T follicular helper cell (primary cell): Measurements from ENCODE around the gene OLFML2B.

ENCODE experiments used
- DNase-seq: peaks from one replicate; pipeline ENCODE4 v3.0.0-alpha.2; 2020; ENCODE audit warnings: low read depth

Gene OLFML2B

DNA sequence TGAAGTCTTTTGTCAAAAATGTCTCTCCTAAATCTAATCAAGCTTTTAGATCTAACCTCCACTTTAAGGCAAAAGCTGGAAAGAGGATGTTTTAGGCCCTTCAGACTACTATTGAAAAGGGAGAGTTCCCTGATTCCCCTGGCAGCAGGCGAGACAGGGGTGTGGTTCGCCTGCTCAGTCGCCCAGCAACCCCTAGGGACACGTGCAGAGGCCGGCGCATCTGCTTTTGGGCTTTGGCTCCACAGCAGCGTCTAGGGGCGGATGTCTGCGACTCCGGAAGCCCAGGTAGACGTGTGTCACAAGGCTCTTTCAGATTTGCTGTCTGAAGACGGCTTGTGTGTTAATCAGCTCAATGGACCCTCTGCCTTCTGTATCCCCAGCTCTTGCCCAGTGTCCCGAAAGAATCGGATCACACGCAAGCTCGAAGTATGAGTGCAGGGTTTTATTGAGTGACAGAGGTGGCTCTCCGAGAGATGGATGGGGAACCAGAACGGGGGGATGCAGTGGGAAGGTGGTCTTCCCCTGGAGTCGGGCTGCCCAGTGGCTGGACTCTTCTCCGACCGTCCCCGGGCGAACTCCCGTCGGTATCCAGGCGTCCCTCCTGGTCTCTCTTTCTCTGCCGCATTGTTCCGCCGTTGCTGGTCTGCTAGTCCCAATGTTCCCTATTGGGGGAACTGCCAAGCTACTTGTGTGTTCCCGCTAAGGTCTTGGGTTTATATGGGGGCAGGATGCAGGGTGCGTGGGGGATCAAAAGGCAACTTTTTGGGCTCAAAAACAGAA, 45.5 kb downstream of the OLFML2B start:
- DNase-seq = no peak

DNA sequence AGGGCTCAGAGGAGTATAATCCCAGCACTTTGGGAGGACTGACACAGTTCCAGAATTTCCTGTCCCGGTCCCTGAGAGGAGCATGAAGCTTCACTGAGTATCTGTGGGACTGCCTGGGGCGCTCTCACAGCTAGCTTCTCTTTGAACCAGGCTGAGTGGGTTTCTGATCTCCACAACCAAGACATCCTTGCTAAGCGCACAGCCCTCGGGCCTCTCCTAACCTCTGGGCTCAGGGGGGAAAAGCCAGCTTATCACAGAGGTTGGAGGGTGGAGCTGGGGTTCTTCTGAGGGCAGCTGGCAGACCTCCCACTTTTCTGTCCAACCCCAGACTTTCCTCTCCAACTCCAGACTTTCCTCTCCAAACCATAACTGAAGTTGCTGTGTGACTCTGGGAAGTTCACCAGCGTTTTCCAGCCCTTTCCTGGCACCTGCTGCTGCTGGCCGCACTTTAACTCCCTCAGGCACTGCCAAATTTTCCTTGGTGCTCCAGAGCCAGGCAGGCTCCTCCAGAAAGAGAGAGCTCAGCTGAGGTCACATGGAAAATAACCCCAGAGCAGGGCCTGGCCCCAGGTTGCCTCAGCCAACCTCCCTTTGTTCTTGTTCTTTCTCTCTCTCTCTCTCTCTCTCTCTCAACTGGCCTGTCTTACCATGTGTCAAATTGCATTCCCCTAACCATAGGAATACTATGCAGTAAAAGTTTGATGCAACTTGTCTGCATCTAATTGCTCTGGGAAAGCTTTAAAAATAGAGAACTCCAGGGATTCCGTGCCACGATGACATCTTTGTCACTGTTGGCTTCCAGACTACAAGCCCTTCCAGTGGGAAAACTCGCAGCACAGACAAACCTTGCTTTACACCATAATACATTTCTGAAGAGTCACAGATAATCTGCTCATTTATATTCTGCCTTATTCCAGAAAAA, 49.5 kb downstream of the OLFML2B start:
- no peak for DNase-seq

DNA sequence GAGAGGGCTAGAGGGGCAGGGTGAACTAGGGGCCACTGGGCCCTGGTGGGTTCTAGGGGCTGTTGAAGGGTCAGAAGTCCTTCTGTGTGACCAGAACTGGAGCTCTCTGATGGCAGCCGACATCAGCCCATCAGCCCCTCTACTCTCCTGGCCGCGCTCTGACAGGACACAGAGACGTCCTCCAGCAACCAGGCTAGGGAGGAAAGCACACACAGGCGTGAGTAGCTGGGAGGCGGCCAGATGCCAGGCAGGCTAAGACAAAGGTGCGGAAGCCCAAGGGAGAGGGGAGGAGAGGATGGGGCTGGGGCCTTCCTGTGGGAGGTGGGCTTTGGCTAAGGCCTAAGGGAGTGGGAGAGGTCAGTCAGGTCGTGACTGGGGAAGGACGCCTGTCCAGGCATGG, 50.8 kb downstream of the OLFML2B start:
- DNase-seq = no peak

DNA sequence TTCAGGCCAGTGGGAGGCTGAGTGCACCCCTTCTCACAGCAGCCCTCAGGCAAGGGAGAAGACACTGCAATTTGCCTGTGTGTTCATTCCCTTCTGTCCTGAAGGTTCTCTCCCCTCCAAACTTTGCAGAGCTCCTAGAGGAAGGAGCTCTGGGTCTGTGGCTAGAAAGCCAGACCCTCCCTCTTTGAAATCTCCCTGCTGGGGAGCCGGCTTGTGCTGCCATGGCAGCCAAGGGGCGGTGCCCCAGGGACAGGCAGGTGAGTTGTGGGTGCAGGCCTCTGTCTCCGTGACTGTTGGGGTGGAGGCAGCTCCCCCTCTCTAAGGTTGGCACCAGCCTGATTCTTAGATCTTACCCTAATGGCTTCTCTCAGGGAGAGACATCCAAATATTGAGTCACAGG, 53.0 kb downstream of the OLFML2B start:
- DNase-seq = no peak

DNA sequence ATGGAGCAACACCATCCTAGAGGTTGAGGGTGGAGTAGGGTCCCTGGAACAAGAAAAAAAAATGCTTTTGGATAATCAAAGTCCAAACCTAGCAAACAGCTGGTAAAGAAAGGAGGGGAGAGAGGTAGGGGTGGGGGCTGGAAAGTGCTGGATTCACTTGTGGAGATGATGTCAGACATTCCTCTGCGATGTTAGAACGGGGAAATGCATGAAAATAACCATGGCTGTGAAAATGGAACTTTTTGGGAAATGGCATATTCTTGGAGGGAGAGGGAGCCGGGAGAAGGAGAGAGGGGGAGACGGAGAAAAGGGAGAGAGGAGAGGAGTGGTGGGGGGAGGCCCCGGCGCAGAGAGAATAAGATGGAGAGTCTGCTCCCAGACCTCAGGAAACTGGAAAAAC, 53.6 kb downstream of the OLFML2B start:
- no peak for DNase-seq

DNA sequence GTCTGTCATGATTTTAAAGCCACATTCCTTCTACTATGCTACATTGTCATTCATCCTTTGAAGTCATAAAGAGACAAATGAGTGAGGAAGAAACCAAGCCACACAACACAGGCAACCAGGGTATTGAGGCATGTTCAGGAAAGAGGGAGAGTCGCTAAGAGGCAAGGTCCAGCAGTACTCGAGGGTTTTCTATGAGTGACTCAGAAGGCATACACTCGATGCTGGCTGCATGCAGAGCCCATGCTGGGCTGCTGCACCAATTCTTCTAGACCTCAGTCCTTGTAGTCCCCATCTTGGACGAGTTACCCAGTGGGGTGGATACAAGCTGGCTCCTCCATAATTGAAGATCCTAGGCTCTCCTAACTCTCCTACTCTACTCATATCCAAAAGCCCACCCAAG, 57.6 kb downstream of the OLFML2B start:
- no peak for DNase-seq

DNA sequence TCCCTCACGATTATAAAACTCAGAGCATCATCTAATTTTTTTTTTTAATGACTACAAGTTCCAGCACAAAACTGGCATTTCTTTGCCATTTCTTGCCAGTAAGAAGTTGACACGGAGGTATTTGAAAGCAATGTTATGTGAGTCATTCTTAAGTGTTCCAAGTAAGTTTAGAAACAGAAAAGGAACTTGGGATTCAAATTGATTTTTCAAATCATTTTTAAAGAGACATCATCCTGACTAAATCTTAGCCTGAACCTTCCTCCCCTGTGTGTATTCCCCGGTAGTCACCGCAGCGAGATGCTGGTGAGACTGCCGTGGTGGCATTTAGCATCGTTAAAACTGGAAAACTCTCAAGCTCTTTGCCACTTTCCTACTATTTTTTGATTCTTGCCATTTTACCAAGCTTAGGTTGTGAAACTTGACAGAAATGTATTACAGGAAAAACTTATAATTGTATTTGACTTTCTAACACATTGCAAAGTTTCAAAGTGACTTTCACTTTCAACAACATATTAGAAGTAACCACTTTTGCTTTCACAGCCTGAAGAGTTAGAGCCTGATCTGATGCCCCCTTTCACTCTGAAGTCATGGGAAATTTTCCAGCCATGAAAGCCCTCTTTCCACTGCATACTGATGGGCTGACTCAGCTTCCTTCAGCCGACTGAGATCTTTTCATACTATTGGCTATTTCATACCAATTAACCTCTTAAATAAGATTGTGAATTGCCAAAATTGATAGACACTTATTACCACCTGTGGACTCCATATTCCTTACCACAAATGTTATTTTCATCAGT, 61.4 kb downstream of the OLFML2B start:
- no peak for DNase-seq

DNA sequence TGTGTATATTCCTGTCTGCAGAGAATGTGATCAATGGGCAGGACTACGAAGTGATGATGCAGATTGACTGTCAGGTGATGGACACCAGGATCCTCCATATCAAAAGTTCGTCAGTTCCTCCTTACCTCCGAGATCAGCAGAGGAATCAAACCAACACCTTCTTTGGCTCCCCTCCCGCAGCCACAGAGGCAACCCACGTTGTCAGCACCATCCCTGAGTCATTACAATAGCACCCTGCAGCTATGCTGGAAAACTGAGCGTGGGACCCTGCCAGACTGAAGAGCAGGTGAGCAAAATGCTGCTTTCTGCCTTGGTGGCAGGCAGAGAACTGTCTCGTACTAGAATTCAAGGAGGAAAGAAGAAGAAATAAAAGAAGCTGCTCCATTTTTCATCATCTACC, 65.2 kb downstream of the OLFML2B start:
- DNase-seq = no peak

DNA sequence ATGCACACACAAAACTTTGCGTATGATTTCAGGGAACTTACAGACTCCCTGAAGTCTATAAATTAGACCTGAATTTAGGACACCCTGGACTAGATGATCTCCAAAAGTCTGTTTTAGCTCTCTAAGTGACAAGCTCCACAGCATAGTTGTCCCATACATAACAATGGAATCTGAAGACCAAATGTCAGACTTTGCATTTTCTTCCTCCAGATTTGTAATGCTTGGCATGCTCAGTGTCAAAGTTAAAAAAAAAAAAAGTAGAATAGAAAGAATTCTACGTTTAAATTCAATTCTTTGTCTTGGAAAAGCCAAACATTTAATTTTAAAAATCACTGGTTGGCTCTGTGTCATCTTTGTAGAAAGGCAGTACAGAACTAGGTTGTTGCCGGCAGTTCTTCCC, 66.7 kb downstream of the OLFML2B start:
- DNase-seq = no peak

DNA sequence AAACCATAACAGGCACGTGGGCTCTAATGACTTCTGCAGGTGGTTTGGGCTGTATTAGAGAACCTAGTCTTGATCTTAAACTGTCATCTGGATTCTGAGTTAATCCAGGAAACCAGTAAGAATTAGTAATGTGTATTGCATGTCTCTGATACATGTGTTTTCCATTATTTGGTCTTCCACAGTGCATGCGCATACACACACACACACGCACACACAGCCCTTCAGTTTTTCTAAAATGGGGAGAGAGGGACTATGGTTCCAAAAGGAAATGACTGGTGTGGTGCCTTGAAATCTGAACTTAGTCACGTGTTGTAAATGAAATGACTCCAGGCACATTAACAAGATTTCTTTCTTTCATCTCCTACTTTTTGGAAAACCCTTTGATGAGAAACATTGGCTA, 67.6 kb downstream of the OLFML2B start:
- no peak for DNase-seq

DNA sequence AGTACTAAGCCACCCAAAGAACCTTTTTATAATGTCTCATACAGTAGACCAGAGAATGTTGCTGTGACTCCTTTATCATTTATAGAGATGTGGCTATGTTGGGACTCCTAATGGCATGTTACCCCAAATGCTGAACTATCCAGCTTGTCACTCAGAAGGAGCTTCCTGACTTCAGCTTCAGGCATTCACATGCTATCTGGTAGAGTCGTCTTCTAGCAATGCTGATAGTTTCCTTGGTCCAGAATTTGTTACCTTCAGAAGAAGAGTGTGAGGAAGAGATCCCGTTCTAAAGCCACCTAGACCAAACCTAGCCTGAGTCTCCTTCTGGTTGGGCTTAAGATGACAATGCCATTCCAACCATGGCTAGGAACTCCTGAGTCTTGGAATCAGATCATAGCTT, 68.1 kb downstream of the OLFML2B start:
- no peak for DNase-seq

DNA sequence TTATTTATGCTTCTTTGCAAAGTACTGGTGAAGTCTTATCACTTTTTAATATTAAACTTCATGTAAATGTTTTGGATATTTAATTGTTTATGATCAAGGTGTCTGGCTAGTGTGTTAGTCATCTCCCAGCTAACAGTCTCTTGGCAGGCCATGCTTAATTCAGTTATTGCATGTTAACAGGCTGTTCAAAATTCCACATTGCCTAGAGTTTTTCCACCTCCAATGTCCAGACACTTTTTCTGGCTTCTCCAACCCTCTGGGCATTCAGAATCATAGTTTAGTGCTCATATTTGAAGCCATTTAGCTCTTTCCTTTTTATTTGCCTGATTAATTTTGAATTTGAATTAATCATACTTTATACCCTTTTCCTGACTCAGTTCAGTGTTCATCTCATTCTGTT, 69.2 kb downstream of the OLFML2B start:
- DNase-seq = no peak

DNA sequence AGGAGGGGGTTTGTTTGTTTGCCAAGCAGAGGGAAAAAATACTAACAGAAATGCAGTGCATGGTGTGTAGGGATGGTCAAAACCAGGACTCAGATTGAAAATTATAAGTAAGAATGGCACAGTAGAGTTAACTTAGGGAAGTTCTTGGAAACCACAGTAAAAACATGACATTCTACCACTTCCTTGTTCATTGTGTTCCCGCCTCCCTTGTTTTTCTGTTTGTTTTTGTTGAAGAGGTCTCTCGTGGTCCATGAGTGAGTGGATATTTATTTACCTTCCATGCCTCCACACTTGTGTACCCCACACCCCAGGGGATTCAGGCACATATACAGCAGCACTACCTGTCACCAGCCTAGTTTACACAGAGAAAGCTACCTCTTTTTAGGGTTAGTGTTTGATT, 69.6 kb downstream of the OLFML2B start:
- DNase-seq = no peak

DNA sequence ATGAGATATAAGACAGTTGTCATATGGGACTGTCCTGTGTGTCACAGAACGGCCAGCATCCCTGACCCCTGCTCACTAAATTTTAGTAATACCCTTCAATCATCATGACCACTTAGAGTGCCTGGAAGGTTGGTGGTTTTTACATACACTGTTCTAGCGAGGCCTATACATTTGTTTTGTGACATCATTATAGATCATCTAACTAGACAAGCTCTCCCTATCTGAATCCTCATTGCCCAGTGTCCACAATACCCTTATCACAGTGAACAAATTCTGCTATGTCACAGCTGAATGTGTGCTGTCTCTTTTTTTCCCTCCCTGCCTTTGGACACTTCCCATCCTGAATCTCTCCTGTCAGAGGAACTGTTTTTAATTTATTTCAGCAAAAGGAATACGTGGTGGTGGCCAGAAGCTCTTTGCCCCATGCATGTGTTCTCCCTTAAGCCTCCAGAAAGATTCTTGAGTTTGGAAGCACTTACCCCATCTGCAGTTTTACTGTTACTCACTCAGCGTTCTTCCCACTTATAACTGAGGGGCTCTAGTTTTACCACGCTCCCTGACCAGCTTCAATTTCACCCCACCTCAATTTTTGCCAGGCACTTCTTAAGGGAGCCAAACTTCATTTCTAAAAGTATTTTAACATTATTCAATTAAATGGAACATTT, 70.3 kb downstream of the OLFML2B start:
- DNase-seq = no peak

DNA sequence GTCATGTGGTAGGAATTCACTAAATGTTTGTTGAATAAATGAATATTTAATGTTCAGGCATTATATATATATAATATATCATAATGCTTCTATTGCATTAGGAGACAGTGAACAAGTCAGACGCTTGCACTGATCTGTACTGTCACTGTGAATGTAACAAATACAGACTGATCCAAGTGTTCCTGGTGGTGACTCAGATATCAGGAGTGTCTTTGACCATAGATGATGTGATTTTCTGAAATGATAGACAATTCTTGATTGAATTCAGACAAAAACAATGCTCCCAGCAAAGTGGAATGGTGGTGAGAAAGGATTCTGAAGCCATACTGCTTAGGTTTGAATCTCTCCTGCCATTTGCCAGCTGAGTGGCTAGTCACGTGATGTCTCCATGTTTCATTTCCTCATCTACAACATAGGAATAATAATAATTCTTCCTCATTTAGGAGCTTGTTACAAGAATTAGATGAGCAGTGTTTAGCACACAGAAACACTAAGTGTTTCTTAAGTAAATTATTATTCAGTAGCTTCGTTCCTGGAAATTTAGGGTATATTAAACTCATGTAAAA, 71.0 kb downstream of the OLFML2B start:
- DNase-seq = no peak

DNA sequence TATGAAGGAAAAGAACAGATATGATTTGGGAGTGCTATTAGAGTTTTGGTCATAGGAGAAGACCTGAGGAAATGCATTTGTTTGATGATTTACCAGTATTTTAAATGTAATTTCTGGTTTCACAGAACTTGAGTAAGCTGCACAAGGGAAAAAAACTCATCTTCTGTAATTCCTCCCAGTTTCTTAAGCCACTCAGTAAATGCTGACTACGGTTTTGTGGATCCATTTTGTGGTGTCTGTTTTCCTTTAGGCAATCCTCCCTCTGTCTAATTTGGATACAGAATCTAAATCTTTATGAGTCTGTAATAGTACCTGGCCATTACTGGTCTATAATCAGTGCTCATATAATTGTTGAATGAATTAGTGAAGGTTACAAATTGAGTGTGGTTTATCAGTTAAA, 72.0 kb downstream of the OLFML2B start:
- DNase-seq = no peak

DNA sequence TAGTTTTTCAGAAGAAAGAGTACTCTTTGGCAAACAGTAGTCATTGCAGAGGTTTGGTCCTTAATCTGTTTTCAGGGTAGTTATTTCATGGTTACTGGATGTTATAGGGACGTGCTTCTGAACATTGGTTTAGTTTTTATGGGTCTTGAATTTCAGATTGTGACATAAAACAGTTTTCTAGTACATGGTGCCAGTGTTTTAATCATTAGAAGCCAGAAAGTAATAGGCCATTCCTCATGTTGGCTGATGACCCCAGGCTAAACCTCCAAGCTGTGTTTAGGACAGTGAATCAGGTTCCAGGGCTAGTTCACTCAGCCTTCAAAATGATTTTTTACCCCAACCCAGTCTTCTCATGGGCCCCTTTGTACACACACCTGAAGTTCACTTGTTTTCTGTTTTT, 73.3 kb downstream of the OLFML2B start:
- DNase-seq = no peak

DNA sequence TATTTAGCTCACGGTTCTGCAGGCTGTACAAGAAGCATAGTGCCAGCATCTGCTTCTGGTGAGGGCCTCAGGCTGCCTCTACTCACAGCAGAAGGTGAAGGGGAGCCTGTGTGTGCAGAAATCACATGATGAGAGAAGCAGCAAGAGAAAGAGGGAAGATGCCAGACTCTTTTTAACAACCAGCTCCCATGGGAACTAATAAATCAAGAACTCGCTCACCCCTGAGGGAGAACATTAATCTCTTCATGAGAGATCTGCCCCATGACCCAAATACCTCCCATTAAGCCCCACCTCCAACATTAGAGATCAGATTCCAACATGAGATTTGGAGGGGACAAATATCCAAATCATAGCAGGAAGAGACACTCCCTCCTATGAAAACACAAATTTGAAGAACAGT, 74.1 kb downstream of the OLFML2B start:
- DNase-seq = no peak

DNA sequence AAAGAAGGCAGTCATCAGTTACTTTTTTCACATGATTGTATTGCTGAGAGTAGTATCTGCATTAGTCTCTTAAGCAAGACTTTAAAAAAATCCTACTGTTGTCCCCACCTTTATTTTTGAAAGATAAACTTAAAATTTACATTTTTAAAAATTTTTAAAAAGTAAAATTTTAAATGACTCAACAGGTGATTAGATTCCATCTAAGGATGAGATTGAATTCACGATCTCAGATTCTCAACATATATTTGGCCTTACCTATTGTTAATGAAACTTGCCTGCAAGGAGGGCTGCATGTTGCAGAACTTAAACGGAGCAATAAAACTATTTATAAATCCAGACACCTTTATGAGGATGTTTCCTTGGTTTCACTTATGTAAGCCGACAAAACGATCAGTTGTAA, 75.2 kb downstream of the OLFML2B start:
- DNase-seq = no peak

DNA sequence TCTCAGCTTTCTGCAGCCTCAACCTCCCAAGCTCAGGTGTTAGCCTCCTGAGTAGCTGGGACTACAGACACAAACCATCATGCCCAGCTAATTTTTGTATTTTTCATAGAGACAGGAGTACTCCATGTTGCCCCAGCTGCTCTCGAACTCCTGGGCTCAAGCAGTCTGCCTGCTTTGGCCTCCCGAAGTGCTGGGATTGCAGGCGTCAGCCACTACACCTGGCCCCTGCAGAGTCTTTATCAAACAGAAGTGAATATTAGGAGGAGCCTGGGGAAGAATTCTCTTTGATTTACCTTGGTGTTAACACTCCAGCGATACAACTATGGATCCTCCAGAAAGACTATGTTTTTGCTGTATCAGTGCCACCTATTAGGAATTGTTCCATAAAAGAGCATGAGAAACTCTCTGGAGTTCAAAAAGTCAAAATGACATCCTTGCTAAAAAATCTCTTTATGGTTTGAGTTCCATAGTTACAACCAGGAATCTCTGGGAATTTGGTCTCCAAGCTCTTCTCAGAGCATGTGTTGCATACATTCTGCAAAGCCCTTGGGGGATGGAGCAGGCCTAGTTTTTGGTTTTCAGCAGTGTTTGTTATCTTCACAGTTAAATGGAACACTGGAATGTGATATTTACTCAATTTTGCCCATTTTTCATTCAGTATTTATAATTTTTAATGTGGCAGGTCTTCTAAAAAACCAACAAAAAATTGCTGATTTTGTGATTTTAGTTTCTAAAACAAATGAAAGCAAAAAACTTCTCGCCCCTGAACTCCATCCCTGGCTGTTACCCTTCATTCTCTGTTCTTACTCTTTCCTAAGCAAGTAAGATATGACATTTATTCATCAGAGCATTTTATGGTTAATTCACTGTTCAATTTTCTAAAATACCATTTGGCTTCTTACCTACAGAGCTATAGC, 77.3 kb downstream of the OLFML2B start:
- no peak for DNase-seq
